Stimulated activated CD4-positive, alpha-beta T cell treated with anti-CD3 and anti-CD28 coated beads, Interleukin-1b, Interleukin-23, amount 100 ng/mL, for 24 hours (primary cell): Measurements from ENCODE around the gene SH3TC1.

Experiments
- DNase-seq, 4 experiments: peaks; one replicate each; pipeline ENCODE4 v3.0.0-alpha.2; 2020; ENCODE audit warnings: low read depth in 4 of 4, low spot score in 1 of 4

The SH3TC1 gene

GRCh38 chr4:8163436-8164193 lies 35.5 kb upstream of the SH3TC1 start:
- DNase-seq: no peak

DNA sequence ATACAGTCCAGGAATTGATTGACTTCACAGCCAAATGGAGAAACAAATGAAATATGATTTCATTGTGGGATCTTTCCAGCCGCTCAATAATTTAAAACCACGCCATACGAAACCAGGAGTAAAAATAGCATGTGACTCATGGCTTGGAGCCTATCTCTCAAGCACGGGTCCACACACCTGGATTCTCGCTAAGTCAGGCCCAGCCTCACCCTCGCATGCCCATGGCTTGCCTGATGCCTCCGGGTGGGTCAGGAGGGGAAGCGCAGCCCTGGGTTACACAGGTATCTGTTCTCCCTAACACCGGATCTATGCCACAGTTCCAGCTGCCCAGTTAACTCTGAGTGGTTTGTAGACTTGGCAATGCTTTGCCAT lies 34.9 kb upstream of the SH3TC1 start:
- DNase-seq: no peak

DNA sequence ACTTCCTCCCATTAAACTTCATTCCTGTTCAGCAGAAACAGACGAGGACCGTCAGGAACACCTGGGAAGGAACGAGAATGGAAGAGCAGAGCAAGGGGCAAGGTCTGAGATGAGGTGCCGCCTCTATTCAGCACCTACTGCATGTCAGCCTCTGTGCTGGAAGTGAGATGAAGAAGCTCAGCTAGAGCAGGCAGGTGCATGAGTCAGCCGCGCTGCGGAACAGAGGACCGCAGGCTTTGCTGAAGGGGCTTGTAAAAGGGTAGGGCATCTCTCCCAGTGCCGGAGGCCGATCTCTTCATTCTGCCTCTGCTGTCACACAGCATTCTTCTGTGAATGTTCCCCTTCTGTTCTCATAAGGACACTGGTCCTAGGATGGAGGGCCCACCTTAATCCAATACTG lies 34.4 kb upstream of the SH3TC1 start:
- DNase-seq: no peak

DNA sequence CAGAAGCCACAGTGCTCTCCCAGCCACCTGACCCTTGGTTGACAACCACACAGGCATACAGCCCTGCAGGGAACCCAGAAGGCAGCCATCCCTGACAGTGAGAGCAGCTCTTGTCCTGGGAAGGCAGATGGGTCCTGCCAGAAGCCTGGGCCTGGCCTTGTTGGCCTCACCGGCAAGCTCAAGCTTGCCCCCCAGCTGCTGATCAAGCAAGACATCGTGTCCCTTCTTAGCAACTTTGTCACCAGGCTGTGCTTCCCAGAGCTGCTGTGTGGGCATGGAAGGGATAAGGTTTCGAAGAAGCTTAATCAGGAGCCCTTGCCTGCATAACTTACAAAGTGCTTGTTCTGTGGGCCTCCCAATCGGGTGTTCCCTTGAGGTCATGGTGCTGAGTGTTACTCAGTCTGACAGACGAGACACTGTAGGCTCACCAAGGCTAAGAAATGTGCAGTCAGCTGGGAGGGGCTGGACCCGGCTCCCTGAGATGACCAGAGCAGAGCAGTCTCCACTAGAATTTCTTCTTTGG lies 33.7 kb upstream of the SH3TC1 start:
- DNase-seq: no peak

DNA sequence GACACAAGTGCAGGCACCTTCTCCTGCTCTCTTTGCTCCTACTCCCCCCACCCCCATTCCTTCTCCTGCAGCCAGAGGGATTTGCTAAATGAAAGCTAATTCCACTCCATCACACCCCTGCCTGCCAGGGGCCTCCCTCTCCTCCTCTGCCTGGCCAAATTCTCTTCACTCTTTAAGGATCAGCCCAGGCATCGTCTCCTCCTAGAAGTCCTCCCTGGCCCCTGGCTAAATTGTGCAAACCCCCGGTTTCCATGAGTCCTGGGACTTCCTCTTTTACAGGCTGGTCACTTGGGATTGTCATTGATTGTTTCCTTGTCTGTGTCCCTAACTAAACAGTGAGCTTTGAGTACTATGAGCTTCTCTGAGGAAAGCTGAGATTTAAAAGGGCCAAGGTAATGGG lies 31.8 kb upstream of the SH3TC1 start:
- DNase-seq: no peak

DNA sequence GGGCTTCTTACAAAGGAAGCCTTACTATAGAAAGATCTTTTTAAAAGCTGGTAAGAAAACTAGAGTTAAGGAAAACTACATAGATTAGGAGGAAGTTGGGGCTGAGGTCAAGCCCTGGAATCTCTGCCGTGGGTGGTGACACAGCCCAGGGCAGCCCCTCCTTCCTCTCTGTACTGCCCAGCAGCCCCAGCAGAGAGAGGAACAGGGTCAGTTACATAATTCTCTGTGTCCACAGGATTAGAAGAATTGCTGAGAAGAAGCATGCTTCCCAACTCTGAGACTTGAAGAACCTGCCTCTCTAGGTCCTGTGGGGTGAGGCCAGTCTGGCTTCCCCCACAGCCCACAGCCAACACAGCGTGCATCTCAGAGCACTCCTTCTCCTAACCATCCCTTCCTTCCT lies 31.3 kb upstream of the SH3TC1 start:
- DNase-seq: no peak

DNA sequence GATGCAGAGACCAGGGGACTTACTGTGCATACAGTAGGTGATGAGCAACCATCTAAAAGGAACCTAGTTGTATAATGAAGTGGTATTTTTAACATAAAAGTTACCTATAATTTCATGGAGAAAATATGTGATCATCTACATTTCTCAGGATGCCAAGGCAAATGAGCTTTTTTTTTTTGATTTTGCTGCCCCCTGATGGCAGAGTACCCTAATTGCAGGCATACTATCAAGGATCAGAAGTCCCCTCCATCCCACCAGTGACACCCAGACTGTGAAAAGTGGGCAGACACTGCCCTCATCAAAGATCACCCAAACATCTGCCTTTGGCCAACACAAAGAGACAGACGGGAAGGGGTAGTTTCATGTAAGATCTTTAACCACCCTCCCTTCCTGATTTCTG lies 30.9 kb upstream of the SH3TC1 start:
- no peak for DNase-seq

GRCh38 chr4:8168832-8169598 lies 30.1 kb upstream of the SH3TC1 start:
- DNase-seq: no peak

DNA sequence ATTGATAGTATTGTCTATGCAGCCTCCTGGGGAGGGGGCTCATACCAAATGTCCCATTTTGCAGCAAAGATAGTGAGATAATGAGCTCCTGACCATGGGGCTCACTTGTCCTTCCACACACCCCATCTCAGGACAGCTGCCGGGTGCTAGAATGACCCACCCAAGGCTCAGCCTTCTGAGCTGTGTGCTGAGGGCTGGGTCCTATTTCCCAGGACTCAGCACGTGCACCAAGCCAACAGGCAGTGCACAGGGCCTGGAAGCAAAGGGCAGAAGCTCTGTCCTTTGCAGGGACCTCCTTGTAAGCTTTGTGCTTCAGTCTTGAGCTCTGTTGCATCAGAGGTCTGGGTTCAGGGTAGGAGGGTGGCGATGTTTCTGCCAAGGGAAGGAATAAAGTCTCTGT lies 29.3 kb upstream of the SH3TC1 start:
- no peak for DNase-seq

DNA sequence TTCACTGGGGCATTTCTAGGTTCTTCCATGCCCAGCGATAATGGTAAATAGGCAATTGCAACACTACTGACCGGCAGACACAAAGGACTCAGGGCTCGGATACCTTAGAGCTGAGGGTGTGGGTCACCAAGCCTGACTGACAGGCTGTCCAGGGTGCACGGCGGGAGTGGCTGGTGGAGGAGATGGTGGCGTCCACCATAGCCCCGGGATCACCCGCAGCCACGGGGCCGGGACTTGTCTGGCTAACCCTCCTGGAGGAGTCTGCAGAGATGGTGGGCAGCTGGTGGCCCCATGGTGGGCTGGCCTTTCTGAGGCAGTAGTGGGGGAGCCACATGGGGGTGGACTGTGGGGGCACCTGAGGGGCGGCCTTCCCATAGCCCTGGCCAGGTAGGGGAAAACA lies 28.7 kb upstream of the SH3TC1 start:
- no peak for DNase-seq

DNA sequence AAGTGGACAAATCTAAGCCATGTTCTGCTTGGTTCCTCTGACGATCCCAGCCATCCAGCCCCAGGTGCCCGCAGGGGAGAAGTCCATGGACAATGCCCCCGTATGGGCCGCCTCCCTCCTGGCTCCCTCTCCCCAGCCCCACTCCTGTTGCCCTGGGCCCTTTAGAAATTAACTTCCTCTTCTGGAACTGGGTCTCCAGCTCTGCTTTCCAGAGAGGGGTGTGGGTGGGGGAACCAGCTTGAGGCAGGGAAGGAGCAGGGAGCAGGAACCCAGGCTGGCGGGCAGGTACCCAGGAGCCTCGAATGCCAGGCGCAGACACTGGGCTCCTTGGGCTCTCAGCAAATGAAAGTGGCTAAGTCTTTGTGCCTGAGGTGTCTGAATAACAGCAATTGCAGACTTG lies 27.8 kb upstream of the SH3TC1 start:
- DNase-seq: no peak

- peak in 1 of 4 experiments; percentile 20 for DNase-seq
Measured at GRCh38 chr4:8171984-8172924, 26.8 kb upstream of the SH3TC1 start.

- no peak for DNase-seq
Measured at GRCh38 chr4:8173492-8174242, 25.4 kb upstream of the SH3TC1 start.

GRCh38 chr4:8174970-8175369 lies 24.1 kb upstream of the SH3TC1 start:
- no peak for DNase-seq

- no peak for DNase-seq
Measured at GRCh38 chr4:8175686-8176085, 23.4 kb upstream of the SH3TC1 start.

DNA sequence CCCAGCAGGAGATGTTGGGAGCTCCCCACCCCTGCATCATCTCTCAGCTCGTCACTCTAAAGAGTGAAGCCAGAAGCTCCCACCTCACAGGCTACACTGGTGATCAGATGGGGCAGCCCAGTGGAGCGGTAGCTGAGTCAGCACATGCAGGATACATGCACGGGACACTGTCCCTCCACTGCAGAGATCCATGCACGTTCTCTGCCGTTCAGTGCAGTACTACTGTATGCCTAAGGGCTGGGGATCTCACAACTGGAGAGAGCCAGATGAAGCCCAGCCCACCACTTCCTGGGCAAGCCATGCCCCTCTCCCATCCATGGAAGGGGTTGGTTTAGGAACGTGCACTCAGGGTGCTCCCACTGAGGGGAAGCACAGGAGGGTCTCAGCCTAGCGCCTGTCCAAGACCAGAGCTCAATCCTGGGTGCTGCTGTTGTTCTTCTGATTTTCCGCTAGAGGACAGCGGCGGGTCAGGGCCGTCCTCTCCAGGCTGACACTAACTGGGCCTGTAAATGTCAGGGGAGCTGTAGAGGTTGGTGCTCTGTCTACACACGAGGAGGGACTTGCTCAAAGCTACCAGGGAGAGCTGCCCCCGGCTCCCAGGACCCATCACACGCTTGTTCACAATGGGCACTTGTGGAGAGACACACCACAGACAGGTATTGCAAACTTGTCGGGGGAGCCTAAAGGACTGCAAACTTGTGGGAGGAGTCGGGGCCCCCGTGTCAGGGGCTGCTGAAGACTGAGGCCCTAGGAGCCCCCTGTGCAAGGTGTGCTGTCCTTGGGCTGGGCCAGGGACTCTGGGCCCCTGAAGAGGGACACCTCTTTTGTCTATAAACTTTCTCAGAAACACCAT lies 22.3 kb upstream of the SH3TC1 start:
- DNase-seq: no peak

DNA sequence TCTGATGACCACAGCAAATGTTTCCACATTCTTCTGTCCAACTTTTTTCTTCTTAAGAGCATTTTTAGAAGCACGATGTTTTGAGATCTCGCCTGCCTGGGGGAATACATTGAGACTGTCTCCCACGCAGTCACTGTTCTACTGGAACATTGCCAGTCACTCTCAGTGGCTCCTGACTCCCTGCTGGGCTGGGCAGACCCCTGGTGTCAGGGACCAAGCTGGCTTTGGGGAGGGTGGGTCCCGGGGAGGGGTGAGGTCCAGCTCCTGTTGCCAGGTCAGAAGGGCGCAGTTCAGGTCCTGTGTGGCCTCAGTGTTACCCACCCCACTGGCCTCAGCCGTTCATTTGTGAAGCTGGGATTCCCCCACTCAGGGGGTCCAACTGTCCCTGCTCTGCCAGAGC lies 21.5 kb upstream of the SH3TC1 start:
- DNase-seq: no peak

DNA sequence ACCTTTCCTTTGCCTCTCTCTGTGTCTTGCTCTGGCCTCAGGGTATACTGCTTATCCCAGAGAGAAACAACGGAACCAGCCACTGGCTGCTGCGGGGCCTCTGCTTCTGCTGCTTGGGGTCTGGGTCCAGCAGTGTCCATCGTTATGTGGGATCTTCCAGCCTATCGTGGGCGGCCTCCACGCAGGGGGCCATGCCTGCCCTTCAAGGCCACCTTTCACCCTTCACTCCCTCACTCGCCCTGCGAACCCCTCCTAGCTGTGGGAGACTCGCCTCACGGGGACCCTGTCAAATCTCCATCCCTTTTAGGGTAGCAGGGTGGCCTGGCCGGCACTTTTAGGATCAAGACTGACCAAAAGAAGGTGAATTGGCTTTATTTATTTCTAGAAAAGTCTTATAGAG lies 21.1 kb upstream of the SH3TC1 start:
- DNase-seq: no peak

DNA sequence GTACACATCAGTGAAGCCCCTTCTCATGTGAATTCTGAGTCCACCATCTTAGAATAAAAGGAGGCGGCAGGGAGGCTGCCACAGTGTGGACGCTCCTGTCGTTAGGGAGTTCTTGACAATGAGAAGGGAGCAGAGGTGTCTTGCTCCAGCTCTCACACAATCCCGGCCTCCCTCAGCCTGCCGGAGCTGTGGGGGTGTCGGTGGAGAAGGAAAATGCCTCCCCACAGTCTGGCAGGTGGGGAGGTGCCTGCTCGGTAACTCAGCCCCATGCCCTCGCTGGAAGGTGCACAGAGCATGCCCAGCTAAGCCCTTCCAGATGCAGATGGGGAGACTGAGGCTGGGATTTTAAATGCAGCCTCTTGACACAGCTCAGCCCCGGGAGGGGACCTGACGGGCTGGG lies 20.0 kb upstream of the SH3TC1 start:
- DNase-seq: no peak

DNA sequence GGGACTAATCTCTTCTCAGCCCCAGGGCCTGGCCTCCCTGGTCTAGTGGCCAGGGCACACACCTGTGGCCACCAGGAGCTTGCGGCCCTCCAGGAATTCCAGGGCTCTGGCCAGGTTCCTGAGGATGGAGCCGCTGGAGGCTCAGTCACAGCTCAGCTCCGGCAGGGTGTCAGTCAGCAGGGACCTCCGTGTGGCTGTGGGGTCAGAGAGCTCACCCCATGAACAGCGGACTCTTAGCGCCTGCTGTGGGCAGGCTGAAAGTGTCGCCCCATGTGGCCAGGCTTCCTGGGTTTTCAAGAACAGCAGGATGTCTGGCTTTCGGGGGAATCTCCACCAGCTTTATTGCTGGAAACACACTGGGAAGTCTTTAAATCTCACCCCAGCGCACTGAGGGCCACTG lies 19.3 kb upstream of the SH3TC1 start:
- DNase-seq: no peak
